Activated B cell treated with CpG ODN at 0.5 μM for 24 hours (primary cell): Measurements from ENCODE around the gene EEF2KMT. TPM values are rescaled to one million over a fixed set of nuclear protein-coding genes. Genes with fewer than 3 reads are reported as not detected.

ENCODE experiments used
- ATAC-seq: fragments of 200-7000 bp; cut with Tn5 transposase; one replicate; pipeline ENCODE4 v1.10.0; 2021; ENCODE audit warnings: low read depth, mild to moderate bottlenecking, moderate library complexity
- CTCF ChIA-PET: fragments of 350-600 bp; sonication (Branson Sonifier 250); formaldehyde crosslinking; loops from one replicate; lab custom pipeline; 2021; ENCODE audit warnings: antibody characterized with exemption; lab: Charles Lee
- POLR2A ChIA-PET: fragments of 350-600 bp; sonication (Branson Sonifier 250); formaldehyde crosslinking; loops from one replicate; lab custom pipeline; 2021; ENCODE audit warnings: antibody characterized with exemption; lab: Charles Lee
- DNase-seq: peaks from one replicate; pipeline ENCODE4 v3.0.0; 2022
- H3K27ac Mint-ChIP-seq: one replicate; pipeline ENCODE4 v1.8.0; 2020; ENCODE audit warnings: mixed read lengths
- H3K27me3 Mint-ChIP-seq: one replicate; pipeline ENCODE4 v1.8.0; 2021; ENCODE audit warnings: mixed read lengths
- H3K36me3 Mint-ChIP-seq: one replicate; pipeline ENCODE4 v1.8.0; 2021; ENCODE audit warnings: low read depth, mixed read lengths
- H3K4me1 Mint-ChIP-seq: one replicate; pipeline ENCODE4 v1.8.0; 2021; ENCODE audit warnings: mixed read lengths
- H3K4me3 Mint-ChIP-seq: one replicate; pipeline ENCODE4 v1.8.0; 2020; ENCODE audit warnings: mild to moderate bottlenecking, mixed read lengths
- H3K9me3 Mint-ChIP-seq: one replicate; pipeline ENCODE4 v1.8.0; 2020; ENCODE audit warnings: mixed read lengths
- CTCF ChIP-seq: fragments of 200-600 bp; IDR thresholded peaks from one replicate; pipeline ENCODE4 v1.8.0; 2022; ENCODE audit warnings: antibody characterized with exemption, mild to moderate bottlenecking
- intact Hi-C: fragments of 100-400 bp; cut with micrococcal nuclease; formaldehyde crosslinking; loops from one replicate; pipeline ENCODE4 v1.15.1; 2024
- total RNA-seq: library from RNA; stranded (reverse); gene quantifications from 2 replicates; pipeline ENCODE4 v1.2.3, GENCODE V29; 2022

Gene EEF2KMT
- total RNA-seq, 1 donor from 2014 or later: 14.9 TPM

GRCh38 chr16:5035909-5036227 lies 61.7 kb downstream of the EEF2KMT start:
- H3K4me3 Mint-ChIP-seq: no peak overlapping the region
- ATAC-seq: no peak
- intact Hi-C loops: no loop called here
- H3K27ac Mint-ChIP-seq: no peak overlapping the region
- ChIA-PET CTCF (no interaction called here), POLR2A (no interaction called here)
- no peak for TF ChIP-seq CTCF
- H3K36me3 Mint-ChIP-seq: peaks cover 7% of the 10 kb centered on the region
- peaks cover 18% of the 10 kb centered on the region for H3K4me1 Mint-ChIP-seq
- no peak for DNase-seq
- H3K9me3 Mint-ChIP-seq: no peaks in the 10 kb centered on the region
- H3K27me3 Mint-ChIP-seq: no peaks in the 10 kb centered on the region

Other genes with a start within 250 kb of the EEF2KMT start
- gene PPL, start 160.6 kb downstream of the EEF2KMT start, total RNA-seq: 0.04 TPM in 1 of 2 replicates, not detected in the other
- gene SEC14L5, start 139.5 kb downstream of the EEF2KMT start, total RNA-seq: not detected in 2 replicates
- 23.8 and 24.2 TPM in 2 replicates for gene NAGPA, start 63.9 kb downstream of the EEF2KMT start, total RNA-seq
- gene C16orf89, start 31.8 kb downstream of the EEF2KMT start, total RNA-seq: not detected in 2 replicates
- 25.8 and 28.2 TPM in 2 replicates for gene ALG1, start 26.0 kb downstream of the EEF2KMT start, total RNA-seq